Endothelial cell of umbilical vein (primary cell): Measurements from ENCODE around the gene SLC17A9. TPM values are rescaled to one million over a fixed set of nuclear protein-coding genes. Genes with fewer than 3 reads are reported as not detected.

Experiments
- BruUV-seq: library from RNA; stranded (reverse); fragments of 400-500 nt; replicated peaks from 2 replicates; lab custom pipeline; 2021; lab: Mats Ljungman, UMichigan
- CTCF ChIA-PET: fragments of 300-600, 350-600 bp; sonication (Branson Sonifier 250); formaldehyde crosslinking; loops from one replicate; lab custom pipeline; 2021; ENCODE audit warnings: antibody characterized with exemption, inconsistent platforms; lab: Charles Lee
- POLR2A ChIA-PET: fragments of 300-600, 350-600 bp; sonication (Branson Sonifier 250); formaldehyde crosslinking; loops from one replicate; lab custom pipeline; 2021; ENCODE audit warnings: antibody characterized with exemption, inconsistent platforms; lab: Charles Lee
- DNase-seq: peaks from one replicate; pipeline ENCODE4 v3.0.0-alpha.2; 2011; ENCODE audit warnings: low read depth, low spot score
- FAIRE-seq: peaks from 2 replicates; lab custom pipeline; 2011; peaks lifted over from hg19 to GRCh38; lab: Jason Lieb, UNC
- H2AFZ ChIP-seq: 2 replicates; pipeline ENCODE4 v1.6.0; 2012; ENCODE audit warnings: low read depth, low read length, control low read depth, inconsistent platforms
- H3K27ac ChIP-seq: 2 replicates; pipeline ENCODE4 v1.5.1; 2011; ENCODE audit warnings: low read depth, mild to moderate bottlenecking, control low read depth, low read length, moderate library complexity; ENCODE audit not compliant: insufficient read depth
- H3K27me3 ChIP-seq, 2 experiments: 2 replicates each; pipeline versions ENCODE4 v1.6.0 to v1.6.1; 2011; ENCODE audit warnings: low read length in 2 of 2, mixed read lengths in 1 of 2; ENCODE audit not compliant: control insufficient read depth in 2 of 2, insufficient read depth in 2 of 2
- H3K36me3 ChIP-seq, 2 experiments: 2 replicates in 1 of 2; 3 replicates in 1 of 2; pipeline ENCODE4 v1.5.1; 2011; ENCODE audit warnings: low read length in 2 of 2, mild to moderate bottlenecking in 1 of 2, moderate library complexity in 1 of 2; ENCODE audit not compliant: control insufficient read depth in 2 of 2, insufficient read depth in 2 of 2; ENCODE audit errors: extremely low read depth in 1 of 2
- H3K4me1 ChIP-seq: 3 replicates; pipeline ENCODE4 v1.5.1; 2011; ENCODE audit warnings: mild to moderate bottlenecking, low read length; ENCODE audit not compliant: control insufficient read depth, insufficient read depth; ENCODE audit errors: extremely low read depth
- H3K4me2 ChIP-seq: 2 replicates; pipeline ENCODE4 v1.6.1; 2011; ENCODE audit warnings: low read length, control low read depth, mixed read lengths; ENCODE audit not compliant: insufficient read depth
- H3K4me3 ChIP-seq, 3 experiments: fragments of 200-600 bp in 1 of 3; sonication (generic), shearing (Covaris generic) in 1 of 3; replicated peaks in 1 of 3; 2 replicates each; pipeline ENCODE4 v1.5.1; 2011 to 2016; ENCODE audit warnings: control low read depth in 3 of 3, low read length in 3 of 3, mild to moderate bottlenecking in 2 of 3, inconsistent platforms in 1 of 3, low read depth in 1 of 3, moderate library complexity in 1 of 3; ENCODE audit not compliant: insufficient read depth in 1 of 3
- H3K79me2 ChIP-seq: 2 replicates; pipeline ENCODE4 v1.6.0; 2012; ENCODE audit warnings: low read length, inconsistent platforms; ENCODE audit not compliant: control insufficient read depth, insufficient read depth
- H3K9ac ChIP-seq: replicated peaks from 2 replicates; pipeline ENCODE3; 2011; ENCODE audit warnings: low read length, control low read depth; ENCODE audit not compliant: insufficient read depth; ENCODE audit errors: extremely low read depth
- H3K9me1 ChIP-seq: replicated peaks from 3 replicates; pipeline ENCODE4 v1.6.0; 2011; ENCODE audit warnings: mild to moderate bottlenecking, low read length; ENCODE audit not compliant: control insufficient read depth, insufficient read depth; ENCODE audit errors: extremely low read depth
- H3K9me3 ChIP-seq: replicated peaks from 2 replicates; pipeline ENCODE4 v1.5.1; 2012; ENCODE audit warnings: low read length, inconsistent platforms; ENCODE audit not compliant: control insufficient read depth, insufficient read depth
- H4K20me1 ChIP-seq: replicated peaks from 2 replicates; pipeline ENCODE3; 2011; ENCODE audit warnings: mild to moderate bottlenecking, low read length; ENCODE audit not compliant: control insufficient read depth, insufficient read depth; ENCODE audit errors: extremely low read depth
- CTCF ChIP-seq, 2 donors: IDR thresholded peaks; 1 replicate in 1 of 2; 2 replicates in 1 of 2; pipeline ENCODE4 v1.5.1; 2011; ENCODE audit warnings: low read length in 2 of 2, mild to moderate bottlenecking in 2 of 2, moderate library complexity in 2 of 2, control low read depth in 1 of 2, inconsistent platforms in 1 of 2, low read depth in 1 of 2; ENCODE audit not compliant: insufficient read depth in 1 of 2; ENCODE audit errors: extremely low read depth in 1 of 2
- EZH2 ChIP-seq: IDR thresholded peaks from 2 replicates; pipeline ENCODE4 v1.6.1; 2012; ENCODE audit warnings: borderline replicate concordance, low read depth, mild to moderate bottlenecking, moderate library complexity, low read length, inconsistent platforms; ENCODE audit not compliant: severe bottlenecking
- FOS ChIP-seq: IDR thresholded peaks from 2 replicates; pipeline ENCODE4 v1.6.1; 2011; ENCODE audit warnings: mild to moderate bottlenecking, low read length, moderate library complexity, borderline replicate concordance; ENCODE audit not compliant: insufficient read depth
- GATA2 ChIP-seq: IDR thresholded peaks from 2 replicates; pipeline ENCODE4 v1.7.0; 2011; ENCODE audit warnings: low read depth, mild to moderate bottlenecking, moderate library complexity, mixed read lengths, low read length; ENCODE audit not compliant: insufficient read length, insufficient read depth
- JUN ChIP-seq: IDR thresholded peaks from 2 replicates; pipeline ENCODE4 v1.6.1; 2011; ENCODE audit warnings: borderline replicate concordance, low read depth; ENCODE audit not compliant: insufficient read length, insufficient read depth
- MAX ChIP-seq: IDR thresholded peaks from 2 replicates; pipeline ENCODE4 v1.6.1; 2011; ENCODE audit not compliant: insufficient read depth, insufficient read length
- MYC ChIP-seq: IDR thresholded peaks from one replicate; pipeline ENCODE4 v1.6.1; 2011; ENCODE audit warnings: mild to moderate bottlenecking, low read depth, low read length
- POLR2A ChIP-seq: IDR thresholded peaks from 2 replicates; pipeline ENCODE4 v1.6.1; 2012; ENCODE audit warnings: low read depth, mild to moderate bottlenecking, control low read depth, low read length
- POLR2AphosphoS5 ChIP-seq: IDR thresholded peaks from 2 replicates; pipeline ENCODE4 v1.6.1; 2012; ENCODE audit warnings: low read depth, mild to moderate bottlenecking, control low read depth, low read length, moderate library complexity; ENCODE audit not compliant: insufficient read depth
- dilution Hi-C: fragments of 300-500 bp; cut with MboI; formaldehyde crosslinking; loops from one replicate; pipeline ENCODE4 v1.15.0; 2019; ENCODE audit warnings: low sequenced_read_pairs; ENCODE audit not compliant: extremely low pct_ligation_motif_present
- intact Hi-C: fragments of 100-400 bp; cut with micrococcal nuclease; formaldehyde crosslinking; loops from one replicate; pipeline ENCODE4 v1.10.0; 2022
- polyA plus RNA-seq, 4 experiments: library from polyadenylated mRNA; depleted of rRNA in 3 of 4; stranded (reverse) in 3 of 4; unstranded in 1 of 4; fragments of >200 nt; gene quantifications; 2 replicates each; pipeline versions ENCODE4 v1.2.1 to v1.2.3, GENCODE V29; 2011 to 2012; ENCODE audit warnings: missing spikeins in 1 of 4
- total RNA-seq: library from RNA; stranded (reverse); gene quantifications from 2 replicates; pipeline ENCODE4 v1.2.3, GENCODE V29; 2021

The SLC17A9 gene
- total and polyA plus RNA-seq, 2 donors (not counting 3 experiments of a cell fraction or from before 2014, with no cell fraction given): 38.2 to 44.5 TPM

GRCh38 chr20:62967628-62968351 lies 15.3 kb downstream of the SLC17A9 start:
- H2AFZ ChIP-seq: no peak overlapping the region
- no peaks in the 10 kb centered on the region for H3K9me1 ChIP-seq
- no peak overlapping the region for H3K27ac ChIP-seq
- CTCF ChIA-PET: interaction anchor here (2.0 kb wide), 1 partner anchor 41 kb away, joined by 9 read pairs; no protein-coding TSS in a partner anchor
- dilution Hi-C loops: no loop called here
- H3K9me3 ChIP-seq: no peaks in the 10 kb centered on the region
- no peaks in the 10 kb centered on the region for H3K79me2 ChIP-seq
- H3K36me3 ChIP-seq: peaks cover 5 to 7% of the 10 kb centered on the region in 2 experiments
- intact Hi-C loops: no loop called here
- H3K27me3 ChIP-seq: peaks cover 1 to 3% of the 10 kb centered on the region in 2 experiments
- no peak overlapping the region for H3K9ac ChIP-seq
- no peaks in the 10 kb centered on the region for H4K20me1 ChIP-seq
- DNase-seq (no peak), FAIRE-seq (no peak)
- H3K4me3 ChIP-seq: no peak overlapping the region
- no peaks in the 10 kb centered on the region for H3K4me1 ChIP-seq
- POLR2A ChIA-PET: no interaction called here
- TF ChIP-seq CTCF (IDR thresholded peaks at IDR 0.05; ENCODE audit: extremely low read depth in 1 of 2, insufficient read depth in 1 of 2, low read depth in 1 of 2, low read length in 2 of 2): no peak
- TF ChIP-seq JUN: no peak
- TF ChIP-seq POLR2AphosphoS5: no peak
- TF ChIP-seq MAX: no peak
- TF ChIP-seq MYC: no peak
- TF ChIP-seq POLR2A: no peak
- TF ChIP-seq EZH2: no peak
- no peak for TF ChIP-seq GATA2
- no peak for TF ChIP-seq FOS
- no peak overlapping the region for H3K4me2 ChIP-seq
- TSS peak; percentile 33 for BruUV-seq
